GM21367 (cell line): ENCODE data around the gene EAF1.
"Not testable (repeated sequence)": the region's sequence is repeated elsewhere in the genome, so short reads cannot be mapped to it uniquely, and the experiment has no call there.

Source experiments
- ATAC-seq: cut with Tn5 transposase; IDR thresholded peaks from one replicate; pipeline ENCODE4 v1.9.1; 2021; ENCODE audit not compliant: unreplicated experiment

The EAF1 gene

DNA sequence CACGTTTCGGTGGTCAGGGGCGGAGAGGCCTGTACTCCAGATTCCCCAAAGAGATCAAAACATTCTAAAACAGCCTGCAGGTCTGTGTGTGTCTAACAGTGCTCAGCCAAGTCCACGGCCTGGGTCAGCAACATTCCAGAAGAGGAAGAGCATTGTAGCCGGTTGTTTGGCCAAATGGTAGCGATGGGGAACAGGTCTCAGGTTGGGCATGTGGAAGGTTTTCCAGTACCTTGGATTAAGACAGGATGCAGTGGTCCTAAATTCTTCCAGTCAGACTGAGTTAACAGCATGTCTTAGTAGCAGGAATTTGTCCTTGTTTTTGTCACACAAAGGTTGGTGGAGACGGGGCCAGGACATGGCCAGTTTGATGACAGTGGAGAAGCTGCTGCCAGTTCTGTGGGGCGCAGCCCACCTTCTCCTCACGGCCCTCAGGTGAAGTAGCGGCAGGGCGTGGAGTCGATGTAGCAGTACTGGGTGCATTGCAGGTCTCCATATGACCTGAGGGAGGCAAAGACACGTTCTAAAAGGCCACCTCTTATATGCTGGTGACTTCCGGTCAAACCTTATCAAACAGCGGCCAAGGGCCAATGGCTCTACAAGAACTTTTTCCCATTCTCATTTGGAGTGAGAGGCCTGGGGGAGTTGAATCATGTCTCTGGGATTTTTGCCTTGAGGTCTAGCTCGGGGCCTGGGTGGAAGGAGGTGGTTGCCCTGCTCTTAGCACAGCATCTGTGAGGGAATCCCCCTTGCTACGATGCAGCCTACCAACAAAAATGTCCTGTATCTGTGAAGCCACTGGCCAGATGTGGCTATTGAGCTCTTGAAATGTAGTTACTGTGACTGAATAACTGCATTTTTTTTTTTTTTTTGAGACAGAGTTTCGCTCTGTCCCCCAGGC is 24.1 kb downstream of the EAF1 start:
- no peak for ATAC-seq

DNA sequence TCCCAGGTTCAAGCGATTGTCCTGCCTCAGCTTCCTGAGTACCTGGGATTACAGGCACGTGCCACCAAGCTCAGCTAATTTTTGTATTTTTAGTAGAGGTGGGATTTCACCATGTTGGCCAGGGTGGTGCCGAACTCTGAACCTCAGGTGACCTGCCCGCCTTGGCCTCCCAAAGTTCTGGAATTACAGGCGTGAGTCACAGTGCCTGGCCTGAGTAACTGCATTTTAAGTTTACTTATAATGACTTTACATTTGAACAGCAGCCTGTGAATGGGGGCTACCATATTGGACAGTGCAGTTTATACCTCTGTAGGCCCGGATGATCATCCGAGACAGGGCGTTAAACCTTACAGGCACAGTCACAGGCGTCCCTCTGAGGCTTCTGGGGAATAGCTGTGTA is 24.8 kb downstream of the EAF1 start:
- no peak for ATAC-seq

GRCh38 chr3:15452961-15453360 is 25.6 kb downstream of the EAF1 start:
- no peak for ATAC-seq

- no peak for ATAC-seq
These were observed 26.1 kb downstream of the EAF1 start for GRCh38 chr3:15453501-15453900.

DNA sequence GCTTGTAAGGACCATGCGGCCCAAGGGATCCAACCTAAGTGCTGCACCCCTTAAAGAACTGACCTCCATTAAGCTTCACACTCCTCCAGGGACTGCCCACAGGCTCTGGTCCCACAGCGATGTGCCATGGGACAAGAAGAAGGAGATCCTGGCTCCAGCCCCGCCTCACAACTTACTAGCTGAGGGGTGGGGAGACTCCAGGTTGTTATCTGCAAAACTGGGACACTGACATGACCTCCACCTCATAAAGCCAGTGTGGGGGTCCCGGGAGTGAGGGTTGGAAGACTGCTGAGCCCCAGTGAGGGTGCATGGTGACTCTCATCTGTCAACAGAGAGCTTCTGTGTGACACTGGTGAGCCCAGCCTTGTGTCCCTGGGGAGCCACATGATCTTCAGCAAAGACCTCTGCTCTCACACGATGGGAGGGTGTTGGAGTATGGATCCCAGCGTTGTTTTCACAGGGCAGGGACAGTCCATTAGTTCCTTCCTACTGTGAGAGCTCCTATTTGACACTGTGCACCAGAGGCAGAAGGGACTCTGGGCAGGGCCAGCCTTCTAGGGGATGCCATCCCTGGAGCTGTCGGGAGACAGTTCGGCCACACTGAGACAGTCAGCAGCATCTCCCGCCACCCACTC is 26.7 kb downstream of the EAF1 start:
- ATAC-seq, result no peak

- no peak for ATAC-seq
These were observed 27.6 kb downstream of the EAF1 start for GRCh38 chr3:15454965-15455364.

- ATAC-seq, result no peak
These were observed 28.4 kb downstream of the EAF1 start for GRCh38 chr3:15455756-15456155.

DNA sequence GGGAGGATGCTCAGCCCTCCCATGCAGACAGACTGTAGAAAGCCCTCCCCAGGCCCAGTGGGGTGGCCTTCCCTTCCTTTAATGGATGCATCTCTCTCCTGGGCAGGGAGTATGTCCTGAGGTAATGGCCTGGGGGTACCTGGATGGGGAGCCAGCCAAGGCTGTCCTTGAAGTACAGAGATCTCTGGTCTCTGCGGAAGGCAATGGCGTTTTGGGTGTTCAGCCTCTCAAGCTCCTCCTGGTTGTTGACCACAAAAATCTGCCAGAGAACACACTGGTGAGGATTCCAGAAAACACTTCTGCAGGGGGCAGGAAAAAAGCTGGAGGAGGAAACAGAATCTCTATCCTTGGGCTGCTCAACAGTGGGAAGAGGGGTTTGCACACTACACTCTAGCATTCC is 28.9 kb downstream of the EAF1 start:
- ATAC-seq, result no peak

- not testable (repeated sequence) for ATAC-seq
These were observed 29.5 kb downstream of the EAF1 start for GRCh38 chr3:15456915-15457314.

DNA sequence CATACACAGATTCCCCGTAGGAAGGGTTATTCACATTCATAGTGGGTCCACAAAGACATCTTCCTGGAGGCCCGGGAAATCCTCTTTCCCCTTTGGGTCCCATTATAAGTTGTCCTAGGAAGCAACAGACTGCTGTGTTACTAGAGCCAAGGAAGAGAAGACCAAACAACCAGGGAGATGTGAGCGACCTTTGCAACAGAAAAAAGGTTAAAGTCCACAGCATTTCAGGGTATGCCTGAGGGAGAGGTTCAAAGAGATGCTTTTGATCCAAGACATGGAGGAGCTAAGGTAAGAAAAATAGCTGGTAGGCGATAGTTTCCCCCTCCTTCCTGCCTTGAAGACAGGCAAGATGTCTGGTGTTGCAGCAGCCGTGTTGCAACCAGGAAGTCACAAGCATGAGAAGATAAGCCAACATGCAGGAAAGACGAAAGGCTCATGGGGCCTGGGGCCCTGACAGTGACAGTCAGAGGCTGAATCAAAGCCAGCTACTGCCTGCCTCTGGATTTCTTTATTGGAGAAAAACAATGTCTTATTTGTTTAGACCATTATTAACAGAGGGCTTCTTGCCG is 30.9 kb downstream of the EAF1 start:
- no peak for ATAC-seq

DNA sequence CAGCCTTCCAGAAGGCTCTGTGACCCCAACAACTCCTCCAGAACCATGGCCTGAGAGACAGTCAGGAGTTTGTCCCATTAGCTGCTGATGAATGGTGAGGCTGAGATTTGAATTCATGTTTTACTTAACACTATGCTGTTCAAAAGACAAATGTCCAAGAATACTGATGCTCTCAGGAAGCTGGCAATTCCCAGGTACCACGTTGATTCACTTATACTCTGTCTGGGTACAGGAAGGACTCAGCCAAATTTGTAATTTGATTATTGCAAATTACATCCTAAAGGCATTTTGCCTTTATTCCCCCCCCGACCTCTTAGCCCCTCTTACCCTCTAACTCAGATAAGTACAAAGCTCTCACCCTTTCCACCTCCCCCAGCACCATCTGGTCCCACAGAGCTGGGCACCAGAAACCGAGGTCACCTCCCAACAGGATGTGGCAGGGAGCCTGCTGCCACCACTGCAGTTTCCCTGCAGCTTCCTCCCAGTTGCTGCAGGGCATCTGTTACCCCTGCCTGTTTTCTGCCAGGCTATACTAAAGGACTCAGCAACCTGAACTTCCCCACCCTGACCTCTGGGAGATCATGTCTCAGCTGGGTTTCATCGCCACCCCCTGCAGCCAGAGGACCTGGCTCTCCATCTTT is 33.6 kb downstream of the EAF1 start:
- no peak for ATAC-seq

- ATAC-seq, result no peak
These were observed 35.1 kb downstream of the EAF1 start for GRCh38 chr3:15462451-15462850.

DNA sequence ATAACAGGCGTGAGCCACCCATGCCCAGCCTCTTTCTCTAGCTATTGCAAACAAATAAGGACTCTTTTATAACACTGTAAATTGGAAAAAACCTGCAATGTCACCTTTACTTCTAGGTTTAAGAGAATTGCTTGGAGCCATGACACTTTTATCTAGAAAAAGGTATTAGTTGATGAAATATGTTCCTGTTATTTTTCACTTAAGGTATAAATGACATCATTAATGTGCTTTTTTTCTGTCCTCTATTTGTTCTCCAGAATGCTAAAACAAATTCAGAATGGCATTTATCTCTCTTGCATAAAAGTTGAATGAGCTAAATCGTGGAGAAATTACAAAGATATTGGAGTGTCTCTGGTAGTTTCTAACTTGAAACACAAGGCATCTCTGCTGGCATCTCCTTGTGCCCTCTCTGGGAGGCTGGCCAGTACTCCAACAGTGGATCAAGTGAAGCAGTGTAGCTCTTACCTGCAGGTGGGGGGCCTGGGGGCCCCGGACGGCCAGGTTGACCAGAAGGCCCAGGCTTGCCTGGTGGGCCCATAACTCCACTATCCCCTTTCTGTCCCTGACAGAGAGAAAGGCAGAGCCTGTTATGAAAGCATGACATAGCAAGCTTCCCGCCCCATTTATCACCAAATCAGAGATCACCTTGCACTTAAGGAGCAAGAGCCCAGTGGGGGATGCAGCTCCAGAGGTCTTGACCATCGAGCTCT is 38.6 kb downstream of the EAF1 start:
- ATAC-seq, result no peak

DNA sequence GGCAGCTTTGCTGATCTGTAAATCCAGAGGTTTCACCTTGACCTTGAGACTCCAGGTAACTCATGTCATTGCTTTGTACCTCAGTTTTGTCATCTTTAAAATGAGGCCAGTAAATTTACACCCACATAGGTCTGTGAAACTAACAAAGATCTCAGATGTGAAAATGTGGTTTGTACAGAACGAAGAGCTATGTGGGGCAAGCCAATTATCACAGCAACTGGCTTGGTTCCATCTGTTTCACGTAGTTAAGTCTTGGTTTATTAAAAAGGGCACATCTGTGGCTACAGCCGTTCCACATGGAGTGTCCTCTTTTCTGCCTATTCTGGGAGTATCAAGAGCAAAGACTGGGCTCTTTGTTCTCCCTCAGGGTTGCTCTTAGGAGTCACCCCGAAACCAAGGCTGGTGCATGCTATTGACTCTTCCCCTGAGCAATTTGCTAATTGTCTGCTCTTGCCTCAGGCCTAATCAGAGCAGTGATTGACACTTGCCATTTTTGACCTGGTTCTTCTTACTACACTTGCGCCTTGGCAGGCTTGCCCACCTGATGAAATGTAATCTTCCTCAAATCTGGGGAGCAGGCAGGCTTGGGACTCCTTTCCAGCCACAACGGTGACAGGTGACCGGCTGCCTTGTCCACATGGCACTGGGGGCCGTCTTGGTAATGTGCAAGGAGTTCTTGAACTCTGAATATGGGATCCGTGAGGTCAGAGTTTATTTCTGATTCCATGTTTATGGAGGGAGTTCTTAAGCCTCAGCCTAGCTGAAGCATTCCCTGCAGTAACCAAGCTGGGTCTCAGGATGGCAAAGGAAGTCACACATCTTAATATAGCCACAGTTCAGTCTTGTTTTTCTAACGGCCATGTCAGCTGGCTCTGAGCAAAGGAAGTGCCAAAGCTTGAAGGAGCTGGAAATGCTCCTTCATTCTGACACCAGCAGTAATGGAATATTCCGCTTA is 40.1 kb downstream of the EAF1 start:
- no peak for ATAC-seq

DNA sequence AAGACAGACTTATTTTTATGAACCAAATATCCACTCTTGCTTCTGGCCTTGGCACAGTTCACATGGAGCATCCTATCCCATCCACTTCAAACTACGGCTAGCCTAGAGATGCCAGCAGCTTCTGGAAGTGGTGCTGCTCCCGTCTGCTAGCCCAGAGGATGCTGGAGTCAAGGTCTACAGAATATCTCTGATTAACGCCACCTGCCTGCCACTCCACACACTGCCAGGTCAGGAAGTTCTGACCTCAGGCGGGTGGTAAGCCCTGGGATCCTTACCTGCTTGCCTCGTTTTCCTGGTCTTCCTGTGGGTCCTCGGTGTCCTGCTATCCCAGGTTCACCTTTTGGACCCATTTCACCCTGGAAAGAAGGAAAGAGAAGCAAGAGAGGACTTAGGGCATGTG is 42.9 kb downstream of the EAF1 start:
- no peak for ATAC-seq

DNA sequence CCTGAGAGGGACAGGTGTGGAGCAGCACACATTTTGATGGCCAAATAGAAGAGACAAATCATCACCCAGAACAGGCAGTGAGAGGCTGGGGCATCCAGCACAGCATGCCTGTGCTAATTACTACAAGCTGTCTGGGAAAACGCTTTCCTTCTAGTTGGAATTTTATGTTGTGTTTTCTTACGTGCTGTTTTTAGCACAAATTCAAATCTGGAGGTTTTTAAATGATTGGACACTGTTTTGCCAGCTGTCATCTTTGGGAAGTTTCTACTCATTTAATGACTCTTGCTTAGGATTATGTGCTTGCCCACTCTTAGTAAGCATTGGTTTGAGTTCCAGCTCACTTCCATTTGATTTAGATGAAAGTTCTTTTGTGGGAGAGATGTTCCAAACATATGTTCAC is 43.5 kb downstream of the EAF1 start:
- ATAC-seq, result no peak

DNA sequence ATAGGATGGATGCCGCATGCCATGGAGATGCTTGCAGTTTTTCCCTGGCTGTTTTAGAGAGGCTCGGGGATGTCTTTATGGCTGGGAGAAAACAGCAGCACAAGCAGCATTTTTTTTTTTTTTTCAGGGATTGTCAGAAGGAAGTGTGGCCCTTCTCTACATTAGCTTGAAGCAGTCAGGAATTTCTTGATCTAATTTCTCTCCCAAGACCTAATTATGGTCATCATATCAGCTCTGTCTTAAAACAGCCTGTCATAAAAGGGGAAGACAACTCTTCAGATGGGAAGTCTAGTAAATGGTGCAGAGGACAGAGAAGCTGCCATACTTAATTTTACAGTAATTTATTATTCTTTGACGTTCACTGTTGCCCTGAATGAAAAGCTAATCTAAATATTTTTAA is 44.5 kb downstream of the EAF1 start:
- ATAC-seq, result no peak

DNA sequence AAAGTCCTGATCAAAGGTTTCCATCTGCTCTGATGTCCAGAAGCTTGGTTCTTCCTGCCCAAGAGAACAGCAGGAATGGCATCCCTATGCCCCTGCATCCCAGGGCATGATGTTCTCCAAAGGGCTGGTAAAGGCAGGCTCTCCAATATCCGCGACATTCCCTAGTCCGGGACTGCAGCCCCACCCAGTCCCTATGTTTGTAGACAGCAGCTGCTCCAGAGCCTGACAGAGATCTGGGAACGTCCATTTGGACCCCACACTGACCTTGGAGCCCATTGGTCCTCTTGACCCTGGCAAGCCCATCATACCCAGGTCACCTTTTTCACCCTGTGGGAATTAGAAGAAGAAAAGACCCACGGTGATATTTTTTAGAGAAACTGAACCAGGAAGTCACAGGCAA is 47.8 kb downstream of the EAF1 start:
- no peak for ATAC-seq

DNA sequence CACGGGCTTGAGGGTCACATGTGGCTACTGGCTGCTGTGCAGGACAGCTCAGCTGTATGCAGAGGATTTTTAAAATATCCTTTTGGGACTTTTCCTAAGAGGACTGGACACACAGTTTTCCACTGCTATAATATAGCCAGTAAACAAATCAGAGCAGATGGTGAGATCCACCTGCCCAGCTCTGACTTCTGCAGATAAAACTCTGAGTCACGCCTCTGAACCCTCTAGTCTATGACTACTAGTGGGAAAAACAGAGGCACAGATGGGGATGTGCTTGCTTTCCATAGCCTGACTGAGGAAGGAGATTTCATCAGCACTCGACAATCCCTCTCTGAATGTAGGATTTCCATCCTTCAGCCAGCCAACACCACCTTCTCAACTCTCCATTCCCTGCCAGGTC is 49.0 kb downstream of the EAF1 start:
- no peak for ATAC-seq
